Colonic mucosa (tissue), 4 donors: ENCODE data around the gene SATB1. TPM values are rescaled to one million over a fixed set of nuclear protein-coding genes. Genes with fewer than 3 reads are reported as not detected.

Experiments
- DNase-seq: peaks from one replicate; pipeline ENCODE4 v3.0.0-alpha.2; 2020
- H3K27ac ChIP-seq: fragments of 200-600 bp; one replicate; pipeline ENCODE4 v1.8.0; 2021
- H3K27me3 ChIP-seq: fragments of 200-600 bp; one replicate; pipeline ENCODE4 v1.8.0; 2021
- H3K36me3 ChIP-seq: fragments of 200-600 bp; one replicate; pipeline ENCODE4 v1.8.0; 2021
- H3K4me1 ChIP-seq: fragments of 200-600 bp; one replicate; pipeline ENCODE4 v1.8.0; 2021; ENCODE audit warnings: mild to moderate bottlenecking
- H3K4me3 ChIP-seq: fragments of 200-600 bp; one replicate; pipeline ENCODE4 v1.8.0; 2021
- H3K9ac ChIP-seq, 2 donors: one replicate each; pipeline ENCODE4 v1.7.0; 2013; ENCODE audit warnings: control low read depth in 2 of 2, low read depth in 2 of 2, low read length in 2 of 2
- H3K9me3 ChIP-seq: fragments of 200-600 bp; one replicate; pipeline ENCODE4 v1.8.0; 2021
- intact Hi-C: fragments of 100-400 bp; cut with DNase I; formaldehyde crosslinking; loops from one replicate; pipeline ENCODE4 v1.14.1; 2022
- total RNA-seq, 2 donors: library from RNA; stranded (reverse); fragmentation: NEBNext Ultra II Directional in 1 of 2; extraction: Animal tissue kit (Norgen Biotek cat#: 25700) in 1 of 2; gene quantifications; one replicate each; pipeline ENCODE4 v1.2.1, GENCODE V29; 2021
- TF ChIP-seq, protein P1 (sequence below): fragments of 200-600 bp; IDR thresholded peaks from one replicate; pipeline ENCODE4 v1.8.0; 2022; ENCODE audit warnings: antibody characterized with exemption, mild to moderate bottlenecking
- donor health status: healthy.
- donor health status: DM: no; HTN: no; CAD: no.
- donor health status: DM: no; HTN: no; CAD: no.

SATB1 gene
- total RNA-seq, 2 donors from 2014 or later, result 16.0 to 33.0 TPM

DNA sequence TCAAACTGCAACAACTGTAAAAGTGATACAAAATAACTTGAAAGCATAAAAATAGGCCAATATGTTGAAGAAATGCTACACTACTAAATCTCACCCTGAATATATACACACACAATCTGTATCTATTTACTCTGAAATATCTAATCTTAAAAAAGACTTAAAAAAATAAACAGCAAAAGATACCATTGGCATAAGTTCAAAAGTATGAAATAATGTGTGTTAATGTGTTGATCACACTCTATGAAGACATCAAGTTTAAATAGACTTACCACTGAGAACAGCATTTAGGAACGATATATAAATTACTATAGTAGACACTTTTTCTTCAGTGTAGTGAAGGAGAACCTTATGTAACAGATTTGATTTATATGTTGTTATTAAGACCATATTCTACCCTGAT, 14.1 kb upstream of the SATB1 start:
- Histone ChIP-seq H3K27me3 (no peaks in the 10 kb centered on the region), H3K4me3 (no peak overlapping the region), H3K36me3 (no peaks in the 10 kb centered on the region), H3K9ac (no peak overlapping the region), H3K27ac (no peak overlapping the region), H3K4me1 (no peaks in the 10 kb centered on the region), H3K9me3 (no peaks in the 10 kb centered on the region)
- intact Hi-C loops, result no loop called here
- DNase-seq, result no peak
- TF ChIP-seq, protein P1, sequence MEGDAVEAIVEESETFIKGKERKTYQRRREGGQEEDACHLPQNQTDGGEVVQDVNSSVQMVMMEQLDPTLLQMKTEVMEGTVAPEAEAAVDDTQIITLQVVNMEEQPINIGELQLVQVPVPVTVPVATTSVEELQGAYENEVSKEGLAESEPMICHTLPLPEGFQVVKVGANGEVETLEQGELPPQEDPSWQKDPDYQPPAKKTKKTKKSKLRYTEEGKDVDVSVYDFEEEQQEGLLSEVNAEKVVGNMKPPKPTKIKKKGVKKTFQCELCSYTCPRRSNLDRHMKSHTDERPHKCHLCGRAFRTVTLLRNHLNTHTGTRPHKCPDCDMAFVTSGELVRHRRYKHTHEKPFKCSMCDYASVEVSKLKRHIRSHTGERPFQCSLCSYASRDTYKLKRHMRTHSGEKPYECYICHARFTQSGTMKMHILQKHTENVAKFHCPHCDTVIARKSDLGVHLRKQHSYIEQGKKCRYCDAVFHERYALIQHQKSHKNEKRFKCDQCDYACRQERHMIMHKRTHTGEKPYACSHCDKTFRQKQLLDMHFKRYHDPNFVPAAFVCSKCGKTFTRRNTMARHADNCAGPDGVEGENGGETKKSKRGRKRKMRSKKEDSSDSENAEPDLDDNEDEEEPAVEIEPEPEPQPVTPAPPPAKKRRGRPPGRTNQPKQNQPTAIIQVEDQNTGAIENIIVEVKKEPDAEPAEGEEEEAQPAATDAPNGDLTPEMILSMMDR, result no peak

GRCh38 chr3:18438586-18438985, 13.4 kb upstream of the SATB1 start:
- no peak overlapping the region for H3K27ac ChIP-seq

DNA sequence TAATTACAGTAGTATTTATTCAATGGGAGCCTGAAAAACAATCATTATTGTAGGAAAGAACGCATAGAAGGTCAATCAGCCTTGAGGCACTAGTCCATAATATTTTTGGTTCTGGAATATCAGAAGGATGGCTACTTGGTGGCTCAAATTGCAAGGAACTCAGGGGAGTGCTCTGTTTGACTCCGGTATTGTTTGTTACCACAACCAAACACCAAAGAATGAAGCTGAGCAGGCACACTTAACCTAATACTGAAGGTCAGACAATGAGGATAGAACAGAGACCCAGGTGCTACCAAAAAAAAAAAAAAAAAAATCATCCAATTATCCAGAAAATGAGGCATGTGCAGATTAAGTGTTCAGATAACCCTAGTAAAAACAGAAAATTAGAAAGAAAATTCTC, 11.1 kb upstream of the SATB1 start:
- H3K27ac ChIP-seq, result no peak overlapping the region
- H3K9me3 ChIP-seq, result no peaks in the 10 kb centered on the region
- TF ChIP-seq, protein P1, result no peak
- no peaks in the 10 kb centered on the region for H3K4me1 ChIP-seq
- H3K9ac ChIP-seq, result no peak overlapping the region
- no peak for DNase-seq
- no peaks in the 10 kb centered on the region for H3K36me3 ChIP-seq
- no peak overlapping the region for H3K4me3 ChIP-seq
- intact Hi-C loops, result no loop called here
- no peaks in the 10 kb centered on the region for H3K27me3 ChIP-seq

More at GRCh38 chr3:18438586-18438985, 13.4 kb upstream of the SATB1 start:
- Histone ChIP-seq H3K4me1 (no peaks in the 10 kb centered on the region), H3K27me3 (no peaks in the 10 kb centered on the region), H3K36me3 (no peaks in the 10 kb centered on the region), H3K9ac (no peak overlapping the region), H3K4me3 (no peak overlapping the region), H3K9me3 (no peaks in the 10 kb centered on the region)
- no peak for DNase-seq
- intact Hi-C loops, result no loop called here
- TF ChIP-seq, protein P1, result no peak

GRCh38 chr3:18434711-18435110, 9.6 kb upstream of the SATB1 start:
- no peak for DNase-seq
- no peaks in the 10 kb centered on the region for H3K36me3 ChIP-seq
- intact Hi-C loops, result no loop called here
- no peak overlapping the region for H3K9ac ChIP-seq
- no peak overlapping the region for H3K27ac ChIP-seq
- no peaks in the 10 kb centered on the region for H3K27me3 ChIP-seq
- no peaks in the 10 kb centered on the region for H3K9me3 ChIP-seq
- TF ChIP-seq, protein P1, result no peak
- no peaks in the 10 kb centered on the region for H3K4me1 ChIP-seq
- no peak overlapping the region for H3K4me3 ChIP-seq

DNA sequence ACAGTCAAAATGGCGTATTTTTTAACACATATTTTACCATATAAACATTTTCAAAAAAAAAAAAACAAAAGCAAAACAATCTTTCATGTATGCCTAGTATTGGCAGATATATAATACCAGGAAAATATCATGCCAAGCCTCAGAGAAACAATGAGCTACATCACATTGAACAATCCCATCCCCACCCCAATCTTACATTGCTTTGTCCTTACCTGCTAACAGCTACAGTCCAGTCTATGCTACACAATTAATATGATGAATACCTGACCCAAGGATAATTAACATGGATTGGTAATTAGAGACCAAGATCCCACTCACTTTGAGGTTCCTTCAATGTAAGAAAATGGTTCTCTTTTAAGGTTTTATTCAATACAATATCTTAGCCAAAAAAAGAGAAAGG, 7.6 kb upstream of the SATB1 start:
- Histone ChIP-seq H3K9me3 (no peaks in the 10 kb centered on the region), H3K36me3 (no peaks in the 10 kb centered on the region), H3K9ac (no peak overlapping the region), H3K27ac (no peak overlapping the region), H3K4me1 (no peaks in the 10 kb centered on the region), H3K4me3 (no peak overlapping the region), H3K27me3 (no peaks in the 10 kb centered on the region)
- TF ChIP-seq, protein P1, result no peak
- intact Hi-C loops, result no loop called here
- DNase-seq, result no peak

- DNase-seq, result no peak
- H3K9me3 ChIP-seq, result no peaks in the 10 kb centered on the region
- H3K4me1 ChIP-seq, result no peaks in the 10 kb centered on the region
- no peaks in the 10 kb centered on the region for H3K36me3 ChIP-seq
- H3K27ac ChIP-seq, result no peak overlapping the region
- no peak overlapping the region for H3K4me3 ChIP-seq
- TF ChIP-seq, protein P1, result no peak
- no peaks in the 10 kb centered on the region for H3K27me3 ChIP-seq
- H3K9ac ChIP-seq, result no peak overlapping the region
- intact Hi-C loops, result no loop called here
These were observed 6.1 kb upstream of the SATB1 start for GRCh38 chr3:18431266-18431665.
